HEK293T (cell line): Measurements from ENCODE around the gene KIAA1671.

Experiments used
- CTCF ChIA-PET: fragments of 350-600 bp; formaldehyde crosslinking; extraction: SDS; loops from one replicate; lab custom pipeline; 2021; ENCODE audit warnings: antibody characterized with exemption, inconsistent platforms; lab: Yijun Ruan, JAX
- POLR2A ChIA-PET: fragments of 350-600 bp; formaldehyde crosslinking; extraction: SDS; loops from one replicate; lab custom pipeline; 2020; ENCODE audit warnings: antibody characterized with exemption, inconsistent platforms; lab: Yijun Ruan, JAX
- DNase-seq: peaks from one replicate; pipeline ENCODE4 v3.0.0; 2012; ENCODE audit warnings: mixed read lengths; ENCODE audit errors: extremely low spot score
- ARNT ChIP-seq: fragments of 450-650 bp; IDR thresholded peaks from 2 replicates; pipeline ENCODE4 v1.6.1; 2017; ENCODE audit warnings: mild to moderate bottlenecking
- BHLHE40 ChIP-seq: fragments of 450-650 bp; IDR thresholded peaks from 2 replicates; pipeline ENCODE4 v1.6.1; 2016; ENCODE audit warnings: mild to moderate bottlenecking, moderate library complexity, borderline replicate concordance
- CTBP1 ChIP-seq: fragments of 450-650 bp; IDR thresholded peaks from 2 replicates; pipeline ENCODE4 v1.6.1; 2016; ENCODE audit warnings: borderline replicate concordance
- ELF4 ChIP-seq: fragments of 450-650 bp; IDR thresholded peaks from 2 replicates; pipeline ENCODE4 v1.6.1; 2017; ENCODE audit warnings: antibody characterized with exemption
- FOXA1 ChIP-seq: fragments of 450-650 bp; IDR thresholded peaks from 2 replicates; pipeline ENCODE4 v1.6.1; 2016; ENCODE audit warnings: mild to moderate bottlenecking
- FOXK2 ChIP-seq: fragments of 450-650 bp; IDR thresholded peaks from 2 replicates; pipeline ENCODE4 v1.6.1; 2016; ENCODE audit warnings: mild to moderate bottlenecking
- FOXM1 ChIP-seq: fragments of 450-650 bp; IDR thresholded peaks from 2 replicates; pipeline ENCODE4 v1.6.1; 2017; ENCODE audit warnings: mild to moderate bottlenecking, borderline replicate concordance
- HDGF ChIP-seq: fragments of 450-650 bp; IDR thresholded peaks from 2 replicates; pipeline ENCODE4 v1.6.1; 2017; ENCODE audit warnings: antibody characterized with exemption, borderline replicate concordance
- L3MBTL2 ChIP-seq: fragments of 450-650 bp; conservative IDR thresholded peaks from 2 replicates; pipeline ENCODE4 v1.6.1; 2016; ENCODE audit warnings: mild to moderate bottlenecking
- LEF1 ChIP-seq: fragments of 450-650 bp; IDR thresholded peaks from 2 replicates; pipeline ENCODE4 v1.6.1; 2017; ENCODE audit warnings: mild to moderate bottlenecking, borderline replicate concordance
- NFRKB ChIP-seq: fragments of 450-650 bp; IDR thresholded peaks from 2 replicates; pipeline ENCODE4 v1.6.1; 2016; ENCODE audit warnings: mild to moderate bottlenecking, moderate library complexity
- PKNOX1 ChIP-seq: fragments of 450-650 bp; IDR thresholded peaks from 2 replicates; pipeline ENCODE4 v1.6.1; 2016
- SP1 ChIP-seq: fragments of 450-650 bp; IDR thresholded peaks from 2 replicates; pipeline ENCODE4 v1.6.1; 2017
- SUZ12 ChIP-seq: fragments of 450-650 bp; IDR thresholded peaks from 2 replicates; pipeline ENCODE4 v1.6.1; 2016; ENCODE audit warnings: mild to moderate bottlenecking
- TARDBP ChIP-seq: fragments of 450-650 bp; IDR thresholded peaks from 2 replicates; pipeline ENCODE4 v1.6.1; 2016
- ZNF384 ChIP-seq: fragments of 450-650 bp; IDR thresholded peaks from 2 replicates; pipeline ENCODE4 v1.6.1; 2016

KIAA1671 gene

GRCh38 chr22:25212337-25212736 is 259.8 kb downstream of the KIAA1671 start:
- no peak for DNase-seq
- POLR2A ChIA-PET = no interaction called here
- CTCF ChIA-PET = no interaction called here
- TF ChIP-seq NFRKB = no peak
- TF ChIP-seq FOXK2 = no peak
- TF ChIP-seq SP1 = no peak
- TF ChIP-seq LEF1 = no peak
- TF ChIP-seq ZNF384 = no peak
- TF ChIP-seq ARNT = no peak
- no peak for TF ChIP-seq TARDBP
- TF ChIP-seq FOXM1 = no peak
- no peak for TF ChIP-seq FOXA1
- TF ChIP-seq ELF4 = no peak
- no peak for TF ChIP-seq CTBP1

GRCh38 chr22:25213221-25213620 is 260.7 kb downstream of the KIAA1671 start:
- TF ChIP-seq BHLHE40 = no peak
- no peak for TF ChIP-seq ELF4
- TF ChIP-seq FOXM1 = no peak
- no peak for TF ChIP-seq TARDBP
- no peak for TF ChIP-seq SUZ12
- no peak for TF ChIP-seq PKNOX1
- no peak for TF ChIP-seq LEF1
- TF ChIP-seq ZNF384 = no peak
- TF ChIP-seq HDGF = no peak
- no peak for TF ChIP-seq CTBP1
- TF ChIP-seq SP1 = no peak
- TF ChIP-seq ARNT = no peak
- no peak for TF ChIP-seq FOXK2
- no peak for TF ChIP-seq NFRKB
- TF ChIP-seq FOXA1 = no peak
- TF ChIP-seq L3MBTL2 = no peak
- ChIA-PET POLR2A (no interaction called here), CTCF (interaction anchor here (0.6 kb wide), 1 partner anchor 186 kb away, joined by 3 read pairs; no protein-coding TSS in a partner anchor)
- DNase-seq = no peak

GRCh38 chr22:25216230-25216629 is 263.7 kb downstream of the KIAA1671 start:
- ChIA-PET POLR2A (no interaction called here), CTCF (no interaction called here)
- TF ChIP-seq SP1 (no peak), PKNOX1 (no peak), TARDBP (no peak), ELF4 (no peak), FOXM1 (no peak), CTBP1 (no peak), SUZ12 (no peak), L3MBTL2 (no peak), LEF1 (no peak), FOXK2 (no peak), FOXA1 (no peak)
- no peak for DNase-seq

- TF ChIP-seq CTBP1 (no peak), TARDBP (no peak), FOXK2 (no peak), PKNOX1 (no peak), FOXA1 (no peak), NFRKB (no peak), L3MBTL2 (no peak), ELF4 (no peak), ARNT (no peak), SUZ12 (no peak), SP1 (no peak), FOXM1 (no peak), HDGF (no peak), ZNF384 (no peak), LEF1 (no peak), BHLHE40 (no peak)
- ChIA-PET POLR2A (no interaction called here), CTCF (interaction anchor here (0.5 kb wide), 1 partner anchor 458 kb away, joined by 3 read pairs; no protein-coding TSS in a partner anchor)
- DNase-seq = no peak
Observed at GRCh38 chr22:25219211-25219689, 266.7 kb downstream of the KIAA1671 start, which contains the start of gene CRYBB2. Gene CRYBB2 (plus strand): TSS chr22:25219639. CDS start chr22:25221430, 1,791 bp downstream.

GRCh38 chr22:25219948-25220442 is 267.5 kb downstream of the KIAA1671 start:
- ChIA-PET POLR2A (no interaction called here), CTCF (interaction anchor here (0.9 kb wide), 1 partner anchor 114 kb away, joined by 3 read pairs; no protein-coding TSS in a partner anchor)
- TF ChIP-seq SP1 (no peak), BHLHE40 (no peak), PKNOX1 (no peak), FOXM1 (no peak), SUZ12 (no peak), TARDBP (no peak), NFRKB (no peak), CTBP1 (no peak), HDGF (no peak), FOXA1 (no peak), LEF1 (no peak), ZNF384 (no peak), ELF4 (no peak)
- DNase-seq = no peak
